MM.1S (cell line): ENCODE results near the gene VEGFB.

Source experiments
- DNase-seq: peaks from one replicate; pipeline ENCODE4 v3.0.0-alpha.2; 2015
- H2AFZ ChIP-seq: fragments of 300-600 bp; sonication (generic); 2 replicates; pipeline ENCODE4 v1.6.0; 2016; ENCODE audit warnings: antibody characterized with exemption, low read length
- H3F3A ChIP-seq: fragments of 300-600 bp; sonication (generic); 2 replicates; pipeline ENCODE4 v1.6.1; 2016; ENCODE audit warnings: mild to moderate bottlenecking, antibody characterized with exemption, low read length, moderate library complexity, mixed read lengths; ENCODE audit not compliant: insufficient read depth
- H3K27ac ChIP-seq: fragments of 300-600 bp; sonication (generic); 2 replicates; pipeline ENCODE4 v1.5.1; 2016; ENCODE audit warnings: mild to moderate bottlenecking, low read length
- H3K27me3 ChIP-seq: fragments of 300-600 bp; sonication (generic); replicated peaks from 2 replicates; pipeline ENCODE4 v1.6.0; 2016; ENCODE audit warnings: low read length; ENCODE audit not compliant: insufficient read depth
- H3K36me3 ChIP-seq: fragments of 300-600 bp; sonication (generic); replicated peaks from 2 replicates; pipeline ENCODE4 v1.6.1; 2016; ENCODE audit warnings: mild to moderate bottlenecking, low read length, mixed read lengths; ENCODE audit not compliant: insufficient read depth
- H3K4me1 ChIP-seq: fragments of 300-600 bp; sonication (generic); 2 replicates; pipeline ENCODE4 v1.6.1; 2016; ENCODE audit warnings: low read length, mixed read lengths
- H3K4me2 ChIP-seq: fragments of 300-600 bp; sonication (generic); 2 replicates; pipeline ENCODE4 v1.6.0; 2016; ENCODE audit warnings: low read depth, low read length
- H3K4me3 ChIP-seq: fragments of 300-600 bp; sonication (generic); 2 replicates; pipeline ENCODE4 v1.5.1; 2016; ENCODE audit warnings: low read length, mixed read lengths
- H3K79me2 ChIP-seq: fragments of 300-600 bp; sonication (generic); 2 replicates; pipeline ENCODE4 v1.6.1; 2016; ENCODE audit warnings: mixed run types, low read length, mixed read lengths
- H3K9ac ChIP-seq: fragments of 300-600 bp; sonication (generic); 2 replicates; pipeline ENCODE4 v1.6.1; 2016; ENCODE audit warnings: low read length, mixed read lengths
- H3K9me2 ChIP-seq: fragments of 300-600 bp; sonication (generic); replicated peaks from 2 replicates; pipeline ENCODE4 v1.6.1; 2016; ENCODE audit warnings: mild to moderate bottlenecking, low read length, mixed read lengths; ENCODE audit not compliant: insufficient read depth
- H3K9me3 ChIP-seq: fragments of 300-600 bp; sonication (generic); replicated peaks from 2 replicates; pipeline ENCODE4 v1.6.1; 2016; ENCODE audit warnings: mild to moderate bottlenecking, low read length, mixed read lengths; ENCODE audit not compliant: insufficient read depth
- H4K20me1 ChIP-seq: fragments of 300-600 bp; sonication (generic); 2 replicates; pipeline ENCODE4 v1.6.1; 2016; ENCODE audit warnings: mild to moderate bottlenecking, low read length, moderate library complexity, mixed read lengths; ENCODE audit not compliant: insufficient read depth
- EZH2 ChIP-seq: fragments of 300-600 bp; sonication (generic); optimal IDR thresholded peaks from 2 replicates; pipeline ENCODE3; 2017; ENCODE audit warnings: low read depth, mild to moderate bottlenecking, antibody characterized with exemption, low read length, mixed read lengths
- EZH2phosphoT487 ChIP-seq: fragments of 300-600 bp; sonication (generic); IDR thresholded peaks from 2 replicates; pipeline ENCODE4 v1.6.1; 2018; ENCODE audit warnings: antibody characterized with exemption, low read length
- TF ChIP-seq, protein P1 (sequence below): fragments of 300-600 bp; sonication (generic); IDR thresholded peaks from 2 replicates; pipeline ENCODE4 v1.5.1; 2016; ENCODE audit warnings: antibody characterized with exemption, low read length, mixed read lengths

The VEGFB gene

DNA sequence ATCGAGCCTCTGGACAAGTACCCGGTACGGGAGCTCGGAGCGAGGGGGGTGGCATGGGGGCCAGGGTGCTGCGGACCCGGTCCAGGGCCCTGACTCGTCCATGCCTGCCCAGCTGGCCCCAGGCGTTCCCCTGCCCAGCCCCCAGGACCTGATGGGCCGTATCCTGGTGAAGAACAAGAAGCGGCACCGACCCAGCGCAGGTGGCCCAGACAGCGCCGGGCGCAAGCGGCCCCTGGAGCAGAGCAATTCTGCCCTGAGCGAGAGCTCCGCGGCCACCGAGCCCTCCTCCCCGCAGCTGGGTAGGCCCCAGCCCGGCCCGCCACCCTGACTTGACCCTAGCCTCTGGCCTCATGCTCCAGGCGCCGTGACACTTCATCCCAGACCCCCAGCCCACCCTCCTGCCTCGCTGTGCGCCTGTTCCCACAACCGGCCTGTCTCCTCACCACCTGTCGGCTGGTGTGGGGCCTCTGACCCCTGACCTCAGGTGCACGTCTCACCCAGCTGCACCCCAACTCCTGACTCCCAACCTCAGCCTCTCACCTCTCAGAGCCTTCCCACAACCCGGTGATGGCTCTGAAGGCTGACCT, 24.7 kb downstream of the VEGFB start:
- DNase-seq: no peak
- H3K9me3 ChIP-seq: no peaks in the 10 kb centered on the region
- H3F3A ChIP-seq: no peaks in the 10 kb centered on the region
- no peaks in the 10 kb centered on the region for H3K4me1 ChIP-seq
- TF ChIP-seq EZH2phosphoT487 (no peak), EZH2 (no peak)
- TF ChIP-seq, protein P1, sequence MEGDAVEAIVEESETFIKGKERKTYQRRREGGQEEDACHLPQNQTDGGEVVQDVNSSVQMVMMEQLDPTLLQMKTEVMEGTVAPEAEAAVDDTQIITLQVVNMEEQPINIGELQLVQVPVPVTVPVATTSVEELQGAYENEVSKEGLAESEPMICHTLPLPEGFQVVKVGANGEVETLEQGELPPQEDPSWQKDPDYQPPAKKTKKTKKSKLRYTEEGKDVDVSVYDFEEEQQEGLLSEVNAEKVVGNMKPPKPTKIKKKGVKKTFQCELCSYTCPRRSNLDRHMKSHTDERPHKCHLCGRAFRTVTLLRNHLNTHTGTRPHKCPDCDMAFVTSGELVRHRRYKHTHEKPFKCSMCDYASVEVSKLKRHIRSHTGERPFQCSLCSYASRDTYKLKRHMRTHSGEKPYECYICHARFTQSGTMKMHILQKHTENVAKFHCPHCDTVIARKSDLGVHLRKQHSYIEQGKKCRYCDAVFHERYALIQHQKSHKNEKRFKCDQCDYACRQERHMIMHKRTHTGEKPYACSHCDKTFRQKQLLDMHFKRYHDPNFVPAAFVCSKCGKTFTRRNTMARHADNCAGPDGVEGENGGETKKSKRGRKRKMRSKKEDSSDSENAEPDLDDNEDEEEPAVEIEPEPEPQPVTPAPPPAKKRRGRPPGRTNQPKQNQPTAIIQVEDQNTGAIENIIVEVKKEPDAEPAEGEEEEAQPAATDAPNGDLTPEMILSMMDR: no peak
- H3K79me2 ChIP-seq: no peaks in the 10 kb centered on the region
- no peak overlapping the region for H3K9ac ChIP-seq
- H3K4me2 ChIP-seq: no peak overlapping the region
- H3K27ac ChIP-seq: no peak overlapping the region
- no peaks in the 10 kb centered on the region for H3K36me3 ChIP-seq
- H3K27me3 ChIP-seq: no peaks in the 10 kb centered on the region
- no peak overlapping the region for H3K4me3 ChIP-seq
- no peaks in the 10 kb centered on the region for H3K9me2 ChIP-seq
- no peaks in the 10 kb centered on the region for H4K20me1 ChIP-seq
- no peak overlapping the region for H2AFZ ChIP-seq

- no peaks in the 10 kb centered on the region for H4K20me1 ChIP-seq
- DNase-seq: no peak
- H3K79me2 ChIP-seq: no peaks in the 10 kb centered on the region
- H3K4me1 ChIP-seq: no peaks in the 10 kb centered on the region
- H3K27me3 ChIP-seq: no peaks in the 10 kb centered on the region
- H3K9me2 ChIP-seq: no peaks in the 10 kb centered on the region
- H3K9me3 ChIP-seq: no peaks in the 10 kb centered on the region
- H3F3A ChIP-seq: no peaks in the 10 kb centered on the region
- no peak overlapping the region for H3K4me2 ChIP-seq
- no peak overlapping the region for H2AFZ ChIP-seq
- no peak overlapping the region for H3K4me3 ChIP-seq
- no peak for TF ChIP-seq EZH2phosphoT487
- no peak for TF ChIP-seq EZH2
- TF ChIP-seq, protein P1: no peak
- no peak overlapping the region for H3K9ac ChIP-seq
- H3K36me3 ChIP-seq: no peaks in the 10 kb centered on the region
- no peak overlapping the region for H3K27ac ChIP-seq
These were observed 25.2 kb downstream of the VEGFB start for GRCh38 chr11:64259533-64260067.

GRCh38 chr11:64260147-64260708, 25.8 kb downstream of the VEGFB start:
- no peaks in the 10 kb centered on the region for H3K9me3 ChIP-seq
- TF ChIP-seq, protein P1: no peak
- TF ChIP-seq EZH2phosphoT487 (no peak), EZH2 (no peak)
- H3K27ac ChIP-seq: no peak overlapping the region
- H3F3A ChIP-seq: no peaks in the 10 kb centered on the region
- no peaks in the 10 kb centered on the region for H3K36me3 ChIP-seq
- no peaks in the 10 kb centered on the region for H3K4me1 ChIP-seq
- no peak for DNase-seq
- H4K20me1 ChIP-seq: no peaks in the 10 kb centered on the region
- H3K27me3 ChIP-seq: no peaks in the 10 kb centered on the region
- H3K4me3 ChIP-seq: no peak overlapping the region
- H3K9me2 ChIP-seq: no peaks in the 10 kb centered on the region
- H2AFZ ChIP-seq: no peak overlapping the region
- no peak overlapping the region for H3K4me2 ChIP-seq
- H3K9ac ChIP-seq: no peak overlapping the region
- H3K79me2 ChIP-seq: no peaks in the 10 kb centered on the region
